GM18870 (cell line): ENCODE results near the gene URAD.
A peak's percentile ranks its signal among the peaks of the same experiment; 100 is the strongest.

ENCODE experiments used
- ATAC-seq: cut with Tn5 transposase; IDR thresholded peaks from one replicate; pipeline ENCODE4 v1.9.1; 2021; ENCODE audit warnings: moderate library complexity; ENCODE audit not compliant: unreplicated experiment

URAD gene

DNA sequence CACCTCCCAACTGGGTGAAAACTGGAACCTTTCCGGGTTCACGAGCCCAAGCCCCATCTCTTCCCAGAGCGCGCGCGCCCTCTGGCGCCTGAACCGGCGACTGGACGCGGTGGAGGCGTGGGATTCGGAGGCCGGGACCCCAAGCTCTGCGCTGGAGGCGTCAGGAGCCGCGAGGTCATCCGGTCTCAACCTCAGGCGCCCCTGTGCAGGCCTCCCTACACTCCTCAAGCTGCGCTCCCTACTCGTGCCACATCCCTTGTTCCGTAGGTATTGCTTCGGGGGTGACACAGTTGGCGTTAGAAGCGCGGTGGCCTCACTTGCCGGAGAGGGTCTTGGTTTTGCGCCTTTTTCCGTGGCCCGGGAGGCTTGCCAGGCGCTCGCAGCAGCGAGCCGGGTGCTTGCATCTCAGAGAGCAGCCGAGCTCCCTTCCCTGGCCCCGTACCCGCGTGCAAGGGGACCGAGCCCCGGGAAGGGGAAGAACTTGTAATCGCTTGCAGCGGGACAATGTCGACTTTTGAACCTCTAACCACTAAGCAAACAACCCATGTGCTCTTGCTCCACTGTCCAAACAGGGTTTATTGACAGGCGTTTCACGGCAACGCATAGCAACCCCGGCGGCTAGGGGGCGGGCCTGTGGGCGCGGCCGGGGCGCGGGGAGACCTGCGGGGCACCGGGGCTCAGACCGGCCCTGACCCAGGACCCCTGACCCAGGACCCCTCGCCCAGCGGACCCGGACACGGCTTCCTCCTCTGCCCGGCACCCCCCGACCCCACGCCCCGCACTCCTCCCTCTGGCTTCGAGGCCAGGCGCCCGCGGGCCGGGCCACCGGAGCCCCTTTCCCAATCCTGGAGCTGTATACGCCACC, 27.9 kb downstream of the URAD start:
- no peak for ATAC-seq

DNA sequence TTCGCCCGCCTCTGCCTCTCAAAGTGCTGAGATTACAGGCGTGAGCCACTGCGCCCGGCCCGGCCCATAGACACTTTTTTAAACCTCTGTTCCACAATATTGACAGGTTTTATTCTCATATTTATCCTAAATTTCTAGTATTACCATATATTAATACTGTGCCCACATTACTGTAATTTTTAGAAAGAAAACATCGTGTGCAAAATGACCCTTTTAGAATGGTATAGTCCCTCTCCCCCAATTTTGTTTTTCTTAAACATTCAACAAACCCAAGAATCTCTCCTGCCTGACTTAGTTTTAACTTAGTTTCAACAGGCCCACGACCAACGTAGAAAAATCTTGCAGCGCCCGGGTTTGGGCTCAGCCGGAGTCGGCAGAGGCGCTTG, 28.5 kb downstream of the URAD start:
- ATAC-seq, result no peak

DNA sequence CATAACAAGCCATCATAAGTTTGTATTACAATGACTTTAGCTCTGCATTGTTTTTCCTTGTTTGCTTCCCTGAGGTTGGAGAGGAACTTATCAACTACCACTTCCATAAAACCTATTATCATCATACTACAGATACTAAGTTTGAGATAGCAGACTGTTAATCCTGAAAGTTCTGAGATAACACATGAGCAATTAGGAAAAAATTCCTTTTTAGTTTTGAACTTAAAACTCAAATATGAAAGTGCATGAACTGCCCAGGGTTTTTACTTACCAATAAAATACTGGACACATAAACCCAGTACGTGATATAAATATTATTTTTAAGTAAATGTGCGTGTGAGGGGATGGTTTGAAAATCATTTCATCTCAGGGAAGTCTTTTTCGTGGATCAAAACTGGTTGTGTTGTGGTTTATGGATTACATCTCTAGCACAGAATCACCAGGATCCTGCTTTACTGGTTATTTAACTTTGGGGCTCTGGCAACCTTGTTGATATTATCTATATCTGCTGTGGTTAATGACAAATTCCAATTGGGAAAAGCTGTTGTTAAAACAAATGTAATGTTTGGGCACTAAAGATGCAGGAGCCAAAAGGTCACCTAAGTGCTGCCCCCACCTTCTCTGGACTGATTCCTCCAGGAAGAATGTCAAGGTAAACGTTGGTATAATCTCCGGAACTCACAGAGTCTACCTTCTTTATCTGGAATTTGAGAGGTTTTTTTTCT, 31.8 kb downstream of the URAD start:
- ATAC-seq, result no peak

DNA sequence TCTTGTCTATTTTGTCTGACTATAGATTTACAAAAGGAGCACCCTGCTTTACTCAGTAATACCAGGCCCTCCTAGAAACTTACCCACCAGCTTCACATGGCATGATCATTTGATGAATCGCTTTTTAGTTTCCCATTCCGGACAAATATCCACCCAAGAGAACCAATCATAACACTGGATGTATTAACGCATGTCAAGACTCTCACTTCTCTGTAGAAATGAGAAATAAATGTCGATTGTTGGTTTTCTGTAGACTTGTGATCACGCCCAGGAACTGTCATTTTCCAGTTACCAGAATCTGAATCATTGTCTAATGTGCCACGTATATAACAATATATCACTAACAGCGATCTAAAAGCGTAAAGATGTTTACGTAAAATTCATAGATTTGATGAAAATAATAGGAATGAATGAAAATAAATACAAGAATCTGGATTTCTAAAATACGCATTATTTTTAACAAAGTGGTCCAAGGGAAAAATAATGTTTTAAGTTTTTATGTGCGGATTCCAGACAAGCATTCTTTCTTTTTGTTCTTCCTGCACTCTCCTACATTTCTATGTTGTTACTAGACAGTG, 33.4 kb downstream of the URAD start:
- ATAC-seq, result no peak

DNA sequence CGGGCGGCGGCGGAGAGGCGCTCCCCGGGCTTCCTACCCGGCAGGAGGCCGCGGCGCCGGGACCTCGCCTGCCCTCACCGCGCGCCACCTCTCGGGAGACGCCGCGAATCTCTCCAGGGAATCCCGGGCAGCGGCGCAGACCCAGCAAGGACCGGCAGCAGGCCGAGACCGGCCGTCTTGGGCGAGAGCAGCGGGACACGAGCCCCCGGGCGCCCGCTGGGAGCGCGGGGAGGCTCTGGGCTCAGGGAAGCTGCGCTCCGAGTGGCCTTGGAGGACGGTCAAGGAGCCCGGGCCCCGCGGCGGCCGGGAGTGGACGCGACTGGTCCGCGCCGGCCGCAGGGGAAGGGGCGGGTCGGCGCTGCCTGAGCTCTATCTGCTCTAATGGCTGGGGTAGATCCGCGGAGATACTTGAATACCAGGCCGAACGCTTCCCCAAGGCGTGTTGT, 34.1 kb downstream of the URAD start:
- ATAC-seq, result peak; percentile 7

DNA sequence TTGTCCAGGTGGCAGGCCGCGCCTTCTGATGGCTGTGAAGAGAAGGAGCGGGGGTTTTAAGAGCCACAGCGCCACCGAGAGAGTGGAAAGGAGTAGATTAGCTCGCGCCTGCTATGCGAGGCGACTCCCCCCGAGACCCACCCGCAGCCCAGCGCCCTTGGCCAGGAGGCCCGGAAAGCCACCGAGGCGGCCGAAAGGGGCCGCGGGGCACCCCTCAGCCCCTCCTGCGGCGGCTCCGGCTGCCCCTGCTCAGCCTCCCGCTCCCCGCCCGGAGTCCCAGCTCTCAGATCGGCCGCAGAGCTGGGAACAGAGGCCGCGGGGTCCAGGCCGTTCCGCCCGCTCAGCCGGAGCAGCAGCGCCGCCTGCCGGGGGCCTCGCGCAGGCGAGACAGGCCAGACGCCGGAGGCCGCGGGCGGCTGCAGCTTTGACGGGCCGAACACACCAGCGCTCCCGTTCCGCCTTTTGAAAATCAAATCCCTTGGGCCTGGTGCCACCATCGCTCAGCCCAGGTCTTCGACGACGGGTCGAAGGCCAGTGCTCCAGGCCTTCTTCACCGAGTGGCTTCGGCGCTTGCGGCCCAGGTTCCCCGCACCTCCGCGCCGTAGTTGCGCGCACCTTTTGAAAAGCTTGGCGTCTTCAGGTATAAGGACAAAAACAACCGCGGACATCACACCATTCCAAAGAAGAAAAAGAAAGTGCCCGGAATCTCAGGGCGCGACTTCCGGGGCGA, 34.7 kb downstream of the URAD start:
- ATAC-seq, result peak; percentile 53

DNA sequence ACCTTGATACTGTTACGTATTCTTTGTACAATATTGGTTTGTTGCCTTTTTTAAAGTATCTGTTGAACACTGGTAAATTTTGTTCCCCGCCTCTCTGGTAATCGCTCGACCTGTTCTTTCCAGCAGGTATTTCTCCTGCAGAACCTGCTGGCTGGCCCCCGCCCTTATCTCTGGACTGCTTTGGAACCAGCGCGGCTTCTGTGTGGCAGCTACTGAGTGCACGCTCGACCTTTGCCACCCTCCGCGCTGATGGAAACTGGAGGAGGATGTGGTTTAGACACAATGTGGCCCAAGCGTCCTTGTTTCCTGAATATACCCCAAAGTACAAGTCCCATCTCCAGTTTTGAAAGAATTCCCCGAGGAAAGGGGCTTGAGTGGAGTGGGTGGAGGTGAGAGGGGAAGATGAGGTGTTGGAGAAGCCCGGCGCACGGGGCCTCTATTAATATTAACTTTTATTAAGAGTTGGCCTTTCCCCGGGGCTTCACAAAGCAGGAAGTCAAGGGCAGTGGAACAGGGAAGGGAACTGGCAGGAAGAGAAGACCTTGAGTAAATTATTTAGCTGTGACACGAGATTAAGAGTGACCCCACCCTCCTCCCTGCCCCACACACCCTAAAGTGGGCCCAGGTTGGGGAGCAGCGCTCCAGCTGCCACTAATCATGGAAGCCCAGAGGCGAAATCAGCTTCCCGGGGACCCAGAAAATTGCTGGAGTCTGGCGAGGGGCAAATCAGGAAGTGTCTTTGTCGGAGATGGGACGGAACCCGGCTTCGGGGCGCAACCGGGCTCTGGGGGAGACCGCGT, 35.4 kb downstream of the URAD start:
- peak; percentile 30 for ATAC-seq

DNA sequence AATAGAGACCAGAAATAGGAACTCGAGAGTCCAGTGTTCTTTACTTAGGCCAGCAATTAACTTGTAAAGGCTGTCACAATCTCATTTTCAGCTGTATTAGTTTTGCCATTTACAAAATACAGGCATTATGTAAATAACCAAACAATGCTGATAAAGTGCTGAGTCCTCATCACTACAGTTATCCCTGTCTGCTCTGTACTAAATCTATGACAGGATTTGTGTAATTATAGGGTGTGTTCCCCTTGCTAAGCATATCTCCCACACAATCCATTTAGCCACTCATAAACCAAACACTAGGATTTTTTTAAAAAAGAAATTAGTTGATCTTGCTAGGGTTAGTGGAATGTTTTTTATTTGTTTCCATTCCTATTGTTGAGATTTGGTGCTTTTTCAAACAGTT, 45.5 kb downstream of the URAD start:
- ATAC-seq, result no peak

DNA sequence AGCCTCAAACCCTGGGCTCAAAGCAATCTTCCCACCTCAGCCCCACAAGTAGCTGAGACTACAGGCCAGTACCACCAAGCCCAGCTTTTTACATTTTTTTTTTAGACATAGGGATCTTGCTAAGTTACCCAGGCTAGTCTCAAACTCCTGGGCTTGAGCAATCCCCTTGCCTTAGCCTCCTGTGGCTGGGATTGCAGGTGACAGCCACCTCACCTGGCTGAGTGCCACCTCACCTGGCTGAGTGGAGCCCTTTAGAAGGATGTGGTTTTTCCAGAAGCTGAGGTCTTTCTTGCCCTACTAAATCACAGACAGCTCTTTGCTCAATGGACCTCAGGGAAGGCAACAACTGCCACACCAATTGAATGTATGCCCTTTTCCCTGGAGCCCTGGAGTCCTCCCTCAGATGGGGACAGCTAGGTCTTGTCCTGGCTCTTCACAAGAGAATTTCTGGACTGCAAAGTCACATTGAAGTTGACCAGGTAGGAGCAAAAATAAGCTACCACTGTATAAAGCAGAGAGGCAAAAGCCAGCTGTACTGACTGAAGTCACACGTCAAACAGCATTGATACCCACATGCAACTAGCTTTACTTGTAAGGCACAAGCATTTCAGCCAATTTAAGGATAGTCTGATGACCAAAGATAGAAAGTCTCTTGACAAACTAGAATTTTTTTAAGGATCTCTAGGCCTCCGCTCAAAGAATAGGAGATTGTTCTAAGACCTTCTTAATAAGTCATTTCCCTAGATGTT, 54.7 kb downstream of the URAD start:
- ATAC-seq, result no peak

DNA sequence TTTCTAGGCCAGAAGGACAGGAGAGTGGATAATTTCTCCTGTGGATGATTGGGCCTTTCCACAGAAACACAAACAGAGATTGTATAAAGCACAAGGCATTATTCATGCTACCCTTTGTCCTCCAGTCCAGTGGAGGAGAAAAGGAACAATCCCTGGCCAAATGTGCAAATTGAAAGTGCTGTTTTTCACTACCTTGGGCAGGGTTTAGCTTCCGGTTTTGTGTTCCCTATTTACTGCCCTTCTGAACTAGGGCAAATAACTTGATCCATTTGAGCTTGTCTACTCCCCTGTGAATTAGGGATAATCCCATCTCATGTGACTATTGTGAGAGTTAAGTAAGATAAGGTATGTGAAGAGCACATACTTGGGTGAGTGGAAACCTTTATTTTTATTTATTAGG, 55.4 kb downstream of the URAD start:
- no peak for ATAC-seq

DNA sequence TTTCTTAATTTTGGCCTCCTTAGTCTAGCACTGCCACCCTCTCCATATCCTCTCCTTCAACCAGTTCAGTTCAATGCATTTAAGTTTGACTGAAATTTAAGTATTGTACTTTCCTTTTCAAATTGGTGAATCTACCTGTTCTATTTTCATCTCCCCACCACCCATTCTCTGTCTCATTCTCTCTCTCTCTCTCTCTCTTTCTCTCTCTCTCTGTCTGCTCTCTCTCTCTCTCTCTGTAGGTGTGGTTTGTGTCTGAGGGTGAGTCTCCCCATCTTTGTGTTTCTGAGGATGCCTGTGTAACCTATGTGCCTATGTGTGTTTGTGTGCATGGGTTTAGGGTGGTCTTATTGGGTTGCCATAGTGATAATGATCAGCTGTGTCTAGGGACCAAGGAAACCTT, 58.6 kb downstream of the URAD start:
- no peak for ATAC-seq

DNA sequence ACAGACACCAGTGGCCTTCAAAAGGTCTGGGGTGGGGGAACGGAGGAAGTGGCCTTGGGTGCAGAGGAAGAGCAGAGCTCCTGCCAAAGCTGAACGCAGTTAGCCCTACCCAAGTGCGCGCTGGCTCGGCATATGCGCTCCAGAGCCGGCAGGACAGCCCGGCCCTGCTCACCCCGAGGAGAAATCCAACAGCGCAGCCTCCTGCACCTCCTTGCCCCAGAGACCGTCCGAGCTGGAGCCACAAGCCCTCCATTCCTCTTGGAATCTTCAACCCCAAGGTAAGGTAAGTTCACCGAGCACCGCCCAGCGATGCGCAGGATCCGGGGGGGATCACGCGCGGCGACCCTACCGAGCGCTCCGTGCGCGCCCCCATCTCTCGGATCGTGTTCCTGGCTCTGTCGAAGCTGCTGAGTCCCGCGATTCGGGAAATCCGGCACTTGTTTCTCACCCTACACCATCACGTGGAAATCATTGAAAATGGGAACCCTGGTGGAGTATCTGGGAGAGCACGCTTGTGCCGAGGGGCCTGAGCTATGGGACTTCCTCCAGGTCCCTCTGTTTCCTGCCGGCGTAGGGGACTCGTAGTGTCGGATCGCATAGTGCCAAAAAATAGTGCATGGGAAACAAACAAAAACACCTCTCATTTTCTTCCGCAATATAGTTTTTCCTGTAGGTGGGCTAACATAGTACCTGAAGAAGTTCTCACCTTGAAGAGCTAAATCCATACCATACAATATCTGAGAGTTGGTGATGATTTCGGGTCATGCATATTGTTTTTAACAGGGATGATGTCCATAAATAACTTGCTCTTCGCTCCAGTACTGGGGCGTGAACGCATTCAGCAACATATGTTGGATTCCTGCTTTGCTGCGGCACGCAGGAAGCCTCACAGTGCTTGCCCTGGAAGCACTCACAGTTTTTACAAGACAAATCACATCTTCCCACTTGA, 59.4 kb downstream of the URAD start:
- no peak for ATAC-seq

DNA sequence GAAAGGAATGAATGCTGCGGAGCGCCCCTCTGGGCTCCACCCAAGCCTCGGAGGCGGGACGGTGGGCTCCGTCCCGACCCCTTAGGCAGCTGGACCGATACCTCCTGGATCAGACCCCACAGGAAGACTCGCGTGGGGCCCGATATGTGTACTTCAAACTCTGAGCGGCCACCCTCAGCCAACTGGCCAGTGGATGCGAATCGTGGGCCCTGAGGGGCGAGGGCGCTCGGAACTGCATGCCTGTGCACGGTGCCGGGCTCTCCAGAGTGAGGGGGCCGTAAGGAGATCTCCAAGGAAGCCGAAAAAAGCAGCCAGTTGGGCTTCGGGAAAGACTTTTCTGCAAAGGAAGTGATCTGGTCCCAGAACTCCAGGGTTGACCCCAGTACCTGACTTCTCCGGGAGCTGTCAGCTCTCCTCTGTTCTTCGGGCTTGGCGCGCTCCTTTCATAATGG, 60.1 kb downstream of the URAD start:
- no peak for ATAC-seq
